Fibroblast of skin of back (primary cell): ENCODE results near the gene NELFA.

Source experiments
- DNase-seq: peaks from one replicate; pipeline ENCODE4 v3.0.0-alpha.2; 2013

NELFA gene

DNA sequence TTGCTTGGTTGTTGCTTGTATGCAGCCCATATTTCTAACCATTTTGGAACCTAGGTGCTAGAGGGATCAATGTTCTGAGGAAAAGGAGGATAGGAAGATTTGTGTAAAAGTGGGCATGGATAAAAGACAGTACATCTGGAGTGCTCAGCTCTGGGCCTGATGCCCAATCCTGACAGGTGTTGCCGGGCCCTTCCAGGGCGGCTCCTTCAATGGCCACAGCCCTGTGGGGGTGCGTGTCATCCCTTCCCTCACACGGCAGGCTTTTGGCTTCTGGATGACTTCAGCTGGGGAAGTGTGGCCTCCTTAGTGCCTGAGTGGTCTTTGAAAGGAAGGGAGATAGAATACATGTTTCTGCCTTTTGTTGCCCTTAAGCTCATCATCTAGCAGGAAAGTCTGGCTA, 47.2 kb downstream of the NELFA start:
- DNase-seq, result no peak

GRCh38 chr4:1961038-1961437, 47.7 kb downstream of the NELFA start:
- no peak for DNase-seq

- no peak for DNase-seq
Measured at GRCh38 chr4:1960170-1960825, 48.5 kb downstream of the NELFA start.

GRCh38 chr4:1959104-1959384, 49.7 kb downstream of the NELFA start:
- DNase-seq, result no peak

- DNase-seq, result no peak
Measured at GRCh38 chr4:1958276-1959103, 50.3 kb downstream of the NELFA start.

DNA sequence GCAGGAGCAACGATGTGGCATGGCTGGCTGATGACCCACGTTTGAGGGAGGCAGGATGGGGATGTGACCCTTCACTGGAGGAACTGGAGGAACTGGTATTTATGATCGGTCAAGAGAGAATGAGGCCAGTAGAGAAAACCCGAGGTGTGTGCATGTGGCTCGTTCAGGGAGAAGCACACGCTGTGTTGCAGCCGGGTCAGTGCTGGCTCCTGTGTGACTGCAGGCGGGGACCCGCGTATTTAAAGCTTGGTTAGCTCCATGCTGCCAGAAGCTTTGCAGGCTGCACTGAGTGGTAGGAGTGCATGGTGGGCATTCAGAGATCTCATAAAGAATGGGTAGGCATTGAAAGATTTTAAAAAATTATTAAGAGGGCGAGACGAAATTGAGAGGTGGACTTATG, 52.1 kb downstream of the NELFA start:
- DNase-seq, result no peak

DNA sequence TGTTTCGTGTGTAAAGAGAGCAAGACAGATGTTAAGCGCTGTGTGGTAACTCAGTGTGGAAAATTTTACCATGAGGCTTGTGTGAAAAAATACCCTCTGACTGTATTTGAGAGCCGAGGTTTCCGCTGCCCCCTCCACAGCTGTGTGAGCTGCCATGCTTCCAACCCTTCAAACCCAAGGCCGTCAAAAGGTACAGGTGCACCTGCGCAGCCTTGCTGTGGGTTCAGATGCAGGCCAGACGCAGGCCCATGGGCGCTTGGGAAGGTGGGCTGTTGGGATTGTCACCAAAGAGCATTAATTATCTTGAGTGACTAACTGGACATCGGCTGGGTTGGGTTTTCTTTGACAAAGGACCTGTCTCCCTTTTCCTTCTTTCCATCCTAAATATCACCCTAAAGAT, 55.4 kb downstream of the NELFA start:
- no peak for DNase-seq

DNA sequence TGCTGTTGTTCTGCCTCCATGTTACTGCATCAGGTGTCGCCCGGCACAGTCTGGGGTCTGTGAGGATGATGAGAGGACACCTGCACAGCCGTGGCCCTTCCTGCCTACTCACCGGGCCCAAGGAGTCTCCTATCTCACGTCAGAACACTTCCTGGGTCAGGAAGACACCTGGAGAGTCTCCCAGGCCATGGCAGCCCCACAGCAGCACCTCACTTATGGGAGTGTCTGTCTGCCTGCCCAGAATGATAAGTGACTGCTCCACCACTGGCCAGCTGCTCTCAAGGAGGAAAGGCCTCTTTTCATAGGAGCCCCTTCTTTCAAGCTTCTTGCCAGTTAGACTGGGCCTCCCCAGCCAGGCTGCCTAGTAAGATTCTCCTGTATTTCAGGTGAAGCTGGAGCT, 56.1 kb downstream of the NELFA start:
- no peak for DNase-seq

GRCh38 chr4:1952058-1952700, 56.6 kb downstream of the NELFA start:
- no peak for DNase-seq

- DNase-seq, result no peak
Measured at GRCh38 chr4:1950369-1950768, 58.4 kb downstream of the NELFA start.

- DNase-seq, result no peak
Measured at GRCh38 chr4:1948892-1949436, 59.8 kb downstream of the NELFA start.

GRCh38 chr4:1948232-1948631, 60.5 kb downstream of the NELFA start:
- no peak for DNase-seq

GRCh38 chr4:1945912-1946311, 62.9 kb downstream of the NELFA start:
- no peak for DNase-seq

DNA sequence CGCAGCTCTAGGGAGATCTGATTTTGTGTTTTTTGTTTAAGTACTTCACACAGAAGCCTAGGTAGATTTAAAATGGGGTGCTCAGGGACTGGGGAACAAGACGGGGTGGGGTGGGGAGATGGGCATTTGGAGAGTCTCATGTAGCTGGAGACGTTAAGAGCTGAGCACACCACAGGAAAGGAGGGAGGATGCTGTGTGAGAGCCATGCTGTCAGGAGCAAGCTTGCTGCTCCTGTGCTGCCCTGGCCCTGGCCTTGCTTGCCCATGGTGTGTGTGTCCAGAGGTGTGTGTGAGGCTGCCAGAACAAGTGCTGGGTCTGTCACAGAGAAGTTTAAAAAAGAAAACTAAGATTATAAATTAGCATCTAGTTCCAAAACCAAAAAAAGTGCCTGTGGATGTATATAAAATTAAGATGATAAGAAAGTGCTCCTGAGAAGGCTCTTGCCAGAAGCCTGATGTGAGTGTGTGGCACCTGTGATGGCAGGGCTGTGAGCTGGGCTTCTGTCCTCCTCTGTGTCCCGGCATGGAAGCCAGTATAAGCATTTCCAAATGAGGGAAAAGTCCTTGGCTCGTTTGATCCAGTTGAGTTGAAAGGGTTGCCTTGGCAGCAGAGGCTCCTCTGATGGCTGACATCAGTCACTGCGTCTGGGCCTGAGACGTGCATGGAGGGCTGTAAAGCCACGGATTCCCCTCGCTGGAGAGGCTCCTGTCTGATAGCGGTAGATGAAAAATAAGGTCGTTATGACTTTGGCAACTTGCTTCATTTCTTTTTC, 63.5 kb downstream of the NELFA start:
- no peak for DNase-seq

DNA sequence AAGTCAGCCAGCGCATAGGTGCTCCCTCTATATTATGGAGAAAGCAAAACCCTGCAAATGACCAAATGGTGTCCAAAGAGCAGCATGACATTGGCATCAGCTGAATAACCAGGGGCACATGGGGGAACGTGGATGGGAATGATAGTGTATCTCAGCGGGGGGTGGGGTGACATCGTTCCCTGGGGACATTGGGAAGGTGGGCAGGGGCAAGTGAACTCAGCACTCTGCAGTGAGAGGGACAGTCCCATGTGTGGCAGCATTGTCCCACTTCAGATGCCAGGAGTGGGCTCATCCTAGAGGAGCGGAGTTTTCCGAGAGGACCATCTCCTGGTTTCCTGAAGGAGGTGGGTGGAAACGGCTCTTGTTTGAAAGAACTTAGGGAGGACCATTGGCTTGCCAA, 64.8 kb downstream of the NELFA start:
- DNase-seq, result no peak

DNA sequence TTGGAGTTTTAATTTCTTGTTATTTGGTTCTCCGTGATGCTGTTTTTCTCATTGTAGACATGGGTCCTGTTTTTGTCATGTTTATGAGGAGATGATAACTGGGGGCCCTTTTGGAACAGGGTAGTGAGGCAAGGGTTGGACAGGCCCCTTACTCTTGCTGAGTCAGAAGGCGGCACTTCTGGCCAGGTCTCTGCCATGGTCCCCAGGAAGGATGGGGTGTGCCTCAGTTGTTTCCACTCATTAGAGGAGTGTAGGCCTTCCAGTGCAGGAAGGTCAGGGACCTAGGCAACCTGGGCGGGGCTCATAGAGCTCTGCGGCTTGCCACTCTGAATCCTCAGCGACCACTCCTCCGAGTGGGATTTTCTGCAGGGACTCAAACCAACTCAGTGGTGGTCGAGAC, 68.2 kb downstream of the NELFA start:
- no peak for DNase-seq

DNA sequence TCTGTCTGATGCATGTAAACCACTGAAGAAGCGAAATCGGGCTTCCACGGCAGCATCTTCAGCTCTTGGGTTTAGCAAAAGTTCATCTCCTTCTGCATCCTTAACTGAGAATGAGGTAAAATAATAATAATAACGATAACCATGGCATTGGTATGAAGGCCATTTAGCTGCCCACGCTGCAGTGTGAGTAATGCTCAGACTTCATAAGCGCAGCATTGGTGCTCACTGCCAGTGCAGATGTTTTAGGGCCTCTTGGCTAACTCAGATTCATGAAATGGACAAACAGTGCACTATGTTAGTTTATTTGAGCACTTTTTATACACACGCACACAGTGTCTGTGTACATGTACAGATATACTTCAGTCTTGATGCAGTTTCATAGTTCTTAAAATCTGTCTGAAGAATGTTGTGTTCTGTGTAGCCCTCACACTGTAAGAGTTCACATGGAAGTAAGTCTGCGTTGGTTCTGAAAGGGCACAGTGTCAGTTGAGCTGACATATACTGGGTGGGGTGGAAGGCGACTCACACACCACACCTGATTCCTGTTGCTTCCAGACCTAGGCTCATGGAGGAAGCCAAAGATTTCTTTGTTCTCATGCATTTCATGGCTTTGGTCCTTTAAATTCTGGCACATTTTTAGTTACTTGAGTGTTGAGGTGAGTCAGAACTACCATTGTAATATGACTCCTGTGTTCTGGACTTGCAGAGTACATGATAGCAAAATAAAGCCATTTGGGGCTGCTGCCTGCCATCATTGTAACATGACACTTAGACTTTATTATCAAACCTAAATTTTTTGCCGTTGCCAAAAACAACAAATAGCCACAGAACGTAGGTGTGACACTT, 68.9 kb downstream of the NELFA start:
- peak; percentile 77 for DNase-seq

DNA sequence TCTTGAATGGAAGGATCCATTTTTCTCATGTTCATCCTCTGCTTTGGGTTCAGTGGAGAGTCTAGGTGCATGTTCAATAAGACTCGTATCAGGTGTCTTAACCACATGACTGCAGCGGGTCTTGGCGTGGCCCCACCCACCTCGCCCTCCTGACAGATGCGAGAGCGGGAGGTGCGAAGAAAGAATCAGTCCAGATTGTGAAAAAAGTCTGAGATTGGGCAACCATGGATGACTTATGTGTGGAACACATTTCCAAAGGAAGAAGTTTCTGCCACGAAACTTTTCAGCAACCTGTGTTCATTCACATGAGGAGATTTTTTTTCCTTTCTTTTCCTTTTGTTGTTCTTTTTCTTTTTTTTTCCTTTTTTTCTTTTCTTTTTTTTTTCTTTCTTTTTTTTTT, 70.7 kb downstream of the NELFA start:
- no peak for DNase-seq

DNA sequence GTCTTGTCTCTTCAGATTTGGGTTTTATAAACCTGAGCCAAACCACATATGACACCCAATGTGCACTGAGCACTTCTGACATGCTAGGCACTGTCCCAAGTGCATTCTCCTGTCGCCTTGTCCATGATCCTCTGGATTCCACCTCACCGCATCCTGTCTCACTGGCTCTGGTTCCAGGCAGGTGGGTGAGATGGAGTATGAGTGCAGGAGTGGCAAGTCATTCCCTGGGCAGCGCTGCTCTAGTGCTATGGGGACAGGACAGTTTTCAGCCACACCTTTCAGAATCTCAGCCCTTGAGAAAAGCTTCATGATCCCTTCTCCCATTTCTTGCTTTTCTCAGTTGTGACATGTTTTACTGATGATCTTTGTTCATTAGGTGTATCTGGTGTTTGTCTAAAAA, 71.2 kb downstream of the NELFA start:
- DNase-seq, result no peak

DNA sequence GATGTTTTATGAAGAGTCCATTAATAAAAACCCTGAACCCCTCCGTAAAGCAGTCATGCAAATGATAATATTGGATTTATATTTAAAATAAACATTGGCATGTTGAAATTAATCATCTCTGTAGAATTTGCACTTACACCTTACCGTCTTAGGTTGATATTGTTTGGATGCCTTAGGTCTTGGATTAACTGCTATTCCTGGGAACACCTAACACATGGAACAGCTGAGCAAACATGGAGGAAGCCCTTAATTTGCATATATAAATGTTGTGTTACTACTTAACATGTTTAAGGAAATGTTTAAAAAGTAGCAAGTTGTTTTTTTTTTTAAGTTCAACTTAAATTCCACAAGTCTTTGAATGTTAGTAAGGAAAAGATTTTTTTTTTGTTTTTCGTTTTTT, 75.1 kb downstream of the NELFA start:
- no peak for DNase-seq

GRCh38 chr4:1932736-1933135, 76.0 kb downstream of the NELFA start:
- no peak for DNase-seq
